ENCODE results near the gene STARD3.
A peak's percentile ranks its signal among the peaks of the same experiment; 100 is the strongest.
"Not testable (repeated sequence)": the region's sequence is repeated elsewhere in the genome, so short reads cannot be mapped to it uniquely, and the experiment has no call there.

The STARD3 gene
- 70.0 to 77.8 reads per million in 2 donors for total RNA-seq

DNA sequence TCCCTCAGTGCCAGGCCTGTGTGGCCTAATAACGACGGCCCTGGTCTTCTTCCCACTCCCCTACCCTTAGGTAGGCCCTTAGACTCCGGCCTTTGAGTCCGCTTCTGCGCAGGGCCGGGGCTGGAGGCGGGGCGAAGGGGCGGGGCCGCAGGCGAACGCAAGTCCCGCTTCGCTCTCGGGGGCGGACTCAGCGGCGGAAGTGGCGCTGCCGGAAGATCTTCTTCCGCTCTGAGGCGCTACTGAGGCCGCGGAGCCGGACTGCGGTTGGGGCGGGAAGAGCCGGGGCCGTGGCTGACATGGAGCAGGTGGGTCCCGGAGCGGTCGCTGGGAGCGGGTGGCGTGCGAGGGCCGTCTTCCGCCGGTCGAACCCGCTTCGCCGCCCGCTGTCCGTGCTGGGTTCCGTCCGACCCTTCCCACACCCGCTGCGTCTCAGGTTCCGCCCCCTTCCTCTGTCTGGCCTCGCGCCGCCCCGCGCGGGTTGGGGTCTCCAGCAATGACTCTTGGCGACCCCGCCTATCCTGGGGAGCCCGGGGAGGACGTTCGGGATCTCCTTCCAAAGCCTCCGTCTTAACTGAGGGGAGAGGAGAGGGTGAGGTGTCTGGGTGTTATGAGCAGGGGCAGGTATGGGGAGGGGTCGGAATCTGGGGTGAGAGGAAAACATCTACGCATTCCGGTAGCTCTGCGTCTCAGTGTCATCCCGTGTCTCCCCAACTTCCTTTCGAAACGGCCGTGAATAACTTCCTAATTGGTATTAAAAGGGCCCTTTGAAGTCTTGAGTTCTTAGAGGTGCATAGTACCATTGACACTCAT, at the start of gene STARD3:
TSS of gene STARD3 (plus strand) at position 218 of the 810 bp plus-strand sequence. CDS start 16,388 bp downstream, outside the sequence.
- DNase-seq: peak; percentile 88

GRCh38 chr17:39590180-39590579, 46.8 kb upstream of the STARD3 start:
- not testable (repeated sequence) for DNase-seq

GRCh38 chr17:39591958-39592954, 44.7 kb upstream of the STARD3 start:
- no peak for DNase-seq

DNA sequence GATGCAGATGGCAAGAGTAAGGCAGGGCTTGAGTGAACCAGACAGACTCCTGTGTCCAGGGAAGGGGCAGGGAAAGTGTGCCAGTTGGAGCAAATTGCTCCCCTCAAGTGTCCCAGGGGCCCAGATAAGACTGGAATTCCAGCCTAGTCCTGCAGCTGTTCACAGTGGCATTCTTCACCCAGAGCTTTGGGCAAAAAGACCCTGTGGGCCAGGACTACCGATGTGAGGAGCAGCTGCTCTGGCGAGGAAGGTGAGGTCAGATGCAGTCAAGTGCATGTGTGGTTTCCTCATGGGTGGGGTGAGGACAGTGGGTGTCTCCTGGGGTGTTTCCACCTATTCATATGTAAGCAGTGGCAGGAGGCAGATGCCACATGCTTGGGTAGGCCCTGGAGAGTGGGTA, 43.6 kb upstream of the STARD3 start:
- no peak for DNase-seq

DNA sequence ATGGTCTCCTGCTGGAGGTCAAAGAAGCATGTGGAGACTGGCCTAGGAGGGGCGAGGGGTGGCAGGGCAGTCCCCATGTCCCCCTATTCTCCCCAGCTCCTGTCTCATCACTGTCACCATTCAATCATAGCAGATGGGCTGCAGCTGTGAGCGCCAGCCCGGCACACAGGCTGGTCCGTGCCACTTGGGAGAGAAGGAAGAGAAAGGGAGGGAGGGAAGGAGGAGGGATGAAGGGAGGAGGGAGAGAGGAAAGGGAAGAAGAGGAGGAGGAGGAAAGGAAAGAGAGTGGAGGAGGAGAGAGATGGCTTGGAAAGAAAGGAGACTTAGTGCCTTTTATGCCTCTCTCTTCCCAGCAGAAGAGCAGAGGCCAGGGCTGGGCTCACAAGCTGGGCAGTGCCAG, 41.6 kb upstream of the STARD3 start:
- DNase-seq: no peak

GRCh38 chr17:39595928-39596510, 40.9 kb upstream of the STARD3 start:
- DNase-seq: no peak

- no peak for DNase-seq
Observed at GRCh38 chr17:39596543-39597267, 40.2 kb upstream of the STARD3 start.

- no peak for DNase-seq
Observed at GRCh38 chr17:39597372-39598046, 39.4 kb upstream of the STARD3 start.

DNA sequence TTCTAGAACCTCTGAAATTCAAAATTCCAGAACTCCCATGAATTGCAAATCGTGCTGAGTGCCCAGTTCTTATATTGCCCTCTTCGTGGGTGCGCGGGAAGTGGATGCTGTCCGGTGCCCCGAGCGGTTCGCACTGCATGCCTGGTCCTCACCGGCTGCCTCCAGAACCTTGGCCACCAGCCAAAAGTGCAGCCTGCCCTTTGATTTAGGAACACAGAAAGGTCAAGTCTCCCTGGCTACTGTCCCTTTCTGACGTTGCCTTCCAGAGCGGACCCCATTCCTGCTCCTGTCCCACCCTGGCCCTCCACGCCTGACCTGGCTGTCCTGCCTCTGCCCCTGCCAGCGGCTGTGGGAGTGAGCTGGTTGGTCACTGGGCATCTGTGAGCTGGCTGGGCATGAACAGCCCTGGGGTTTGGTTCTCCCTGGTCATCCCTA, 38.9 kb upstream of the STARD3 start:
- DNase-seq: no peak

- no peak for DNase-seq
Observed at GRCh38 chr17:39598630-39599003, 38.3 kb upstream of the STARD3 start.

- DNase-seq: no peak
Observed at GRCh38 chr17:39599004-39599664, 37.8 kb upstream of the STARD3 start.

- no peak for DNase-seq
Observed at GRCh38 chr17:39599665-39600231, 37.2 kb upstream of the STARD3 start.

DNA sequence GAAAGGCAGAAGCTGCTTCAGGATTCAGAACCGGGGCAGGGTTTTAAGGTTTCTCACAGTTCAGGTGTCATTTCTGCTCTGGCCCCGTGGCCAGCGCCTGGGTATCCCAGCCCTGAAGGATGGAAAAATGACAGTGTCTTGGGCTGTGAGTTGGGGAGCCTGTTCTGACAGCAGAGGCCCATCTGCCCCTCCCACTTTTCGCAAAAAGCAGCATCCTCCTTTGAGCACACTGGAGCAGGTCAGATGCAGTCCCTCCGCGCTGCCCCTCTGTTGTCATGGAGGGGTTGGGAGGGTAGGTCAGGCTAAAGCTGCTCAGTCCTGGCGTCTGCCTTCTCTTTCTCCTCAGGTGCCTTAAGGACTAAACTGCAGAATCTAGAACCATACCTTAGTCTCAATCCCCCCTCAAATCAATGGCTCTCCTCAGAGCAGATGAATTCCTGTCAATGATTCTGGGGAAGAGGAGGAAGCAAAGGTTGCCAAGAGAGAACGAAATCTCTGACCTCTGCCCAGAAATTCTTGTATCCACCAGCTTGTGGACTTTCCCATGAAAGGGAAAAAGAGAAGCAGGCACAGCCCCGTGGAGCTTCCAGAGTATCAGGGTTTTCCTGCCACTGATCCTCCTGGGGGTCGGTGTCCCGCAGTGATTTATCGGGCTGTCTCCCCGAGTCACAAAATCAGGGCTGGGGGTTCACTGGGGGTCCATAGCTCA, 36.5 kb upstream of the STARD3 start:
- no peak for DNase-seq

DNA sequence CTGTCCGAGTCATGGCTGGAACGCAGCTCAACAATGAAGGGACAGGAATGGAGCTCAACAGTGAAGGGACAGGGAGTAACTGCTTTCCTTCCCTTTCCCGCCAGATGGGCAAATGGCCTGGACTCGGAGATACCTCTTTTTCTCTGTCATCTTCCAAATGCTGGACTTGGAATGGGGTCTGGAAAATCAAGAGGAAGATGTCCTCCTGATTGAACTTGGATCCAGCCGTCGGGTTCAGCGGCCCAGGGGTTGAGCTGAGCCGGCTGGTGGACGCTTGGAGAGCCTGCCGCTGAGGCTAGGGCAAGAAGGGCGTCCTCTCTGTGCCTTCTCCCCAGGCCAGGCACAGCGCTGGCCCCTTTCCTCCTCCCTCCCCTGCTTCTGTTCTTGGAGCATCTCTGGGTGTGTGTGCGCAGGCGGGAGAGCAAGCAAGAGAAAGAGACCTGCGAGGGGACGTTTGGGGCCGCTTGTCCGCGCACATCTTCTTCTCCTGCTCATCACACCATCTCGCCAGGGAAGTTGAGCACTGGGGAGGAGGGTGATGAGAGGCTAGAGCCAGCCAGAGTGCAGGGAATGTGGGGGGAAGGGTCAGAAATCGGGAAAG, 35.8 kb upstream of the STARD3 start:
- no peak for DNase-seq

- DNase-seq: no peak
Observed at GRCh38 chr17:39601758-39602532, 35.0 kb upstream of the STARD3 start.

- DNase-seq: no peak
Observed at GRCh38 chr17:39602533-39603303, 34.2 kb upstream of the STARD3 start.

DNA sequence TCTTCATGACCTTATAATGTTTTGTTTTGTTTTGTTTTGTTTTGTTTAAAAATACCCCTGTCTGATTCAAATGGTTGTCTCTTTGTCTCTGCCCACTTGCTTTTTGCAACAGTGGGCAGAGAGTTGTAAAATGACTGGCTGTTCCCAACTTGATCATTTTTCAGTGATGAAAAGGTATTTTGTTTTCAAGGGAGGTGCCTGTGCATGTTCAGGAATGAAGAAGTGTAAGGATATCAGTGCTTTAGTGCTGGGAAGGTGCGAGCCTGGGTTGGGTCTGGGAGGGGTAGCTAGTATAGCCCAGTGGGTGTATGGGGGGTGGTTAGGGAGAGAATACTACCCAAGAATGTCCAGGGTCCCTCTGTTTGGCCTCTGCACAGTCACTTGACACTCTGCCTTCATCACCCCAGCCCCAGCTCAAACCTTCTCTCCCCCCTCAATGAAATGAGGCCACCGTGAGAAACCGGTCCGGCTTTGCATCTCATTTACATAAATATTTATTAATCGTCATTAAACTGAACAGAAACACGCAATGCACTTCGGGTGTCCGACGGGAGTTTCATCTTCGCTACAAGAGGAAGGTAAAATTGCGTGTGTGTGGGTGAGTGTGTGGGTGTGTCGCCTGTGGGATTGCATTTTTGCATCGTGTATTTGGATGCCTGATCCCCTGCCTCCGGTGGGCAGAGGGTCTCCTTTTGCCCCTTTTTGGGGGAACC, 33.5 kb upstream of the STARD3 start:
- no peak for DNase-seq

All from T-helper 9 cell (primary cell).